GM18861 (cell line): ENCODE data around the gene AP1AR.
"Not testable (repeated sequence)": the region's sequence is repeated elsewhere in the genome, so short reads cannot be mapped to it uniquely, and the experiment has no call there.

ENCODE experiments used
- ATAC-seq: cut with Tn5 transposase; IDR thresholded peaks from one replicate; pipeline ENCODE4 v1.9.1; 2021; ENCODE audit not compliant: unreplicated experiment

The AP1AR gene

GRCh38 chr4:112277705-112278448, 46.3 kb downstream of the AP1AR start:
- no peak for ATAC-seq

- ATAC-seq, result peak; percentile 61
Observed at GRCh38 chr4:112279025-112279881, 47.7 kb downstream of the AP1AR start.

- ATAC-seq, result no peak
Observed at GRCh38 chr4:112279882-112280315, 48.3 kb downstream of the AP1AR start.

GRCh38 chr4:112280386-112281056, 48.9 kb downstream of the AP1AR start:
- no peak for ATAC-seq

GRCh38 chr4:112281895-112282398, 50.4 kb downstream of the AP1AR start:
- not testable (repeated sequence) for ATAC-seq

GRCh38 chr4:112282860-112283667, 51.5 kb downstream of the AP1AR start:
- ATAC-seq, result no peak

- ATAC-seq, result no peak
Observed at GRCh38 chr4:112284166-112284565, 52.6 kb downstream of the AP1AR start.

GRCh38 chr4:112284662-112285411, 53.2 kb downstream of the AP1AR start:
- no peak for ATAC-seq

GRCh38 chr4:112287258-112287989, 55.8 kb downstream of the AP1AR start:
- ATAC-seq, result peak; percentile 26

- peak; percentile 29 for ATAC-seq
Observed at GRCh38 chr4:112288455-112288854, 56.9 kb downstream of the AP1AR start.

GRCh38 chr4:112289407-112290253, 58.0 kb downstream of the AP1AR start:
- no peak for ATAC-seq

- no peak for ATAC-seq
Observed at GRCh38 chr4:112290341-112290740, 58.8 kb downstream of the AP1AR start.

- ATAC-seq, result peak; percentile 88
Observed at GRCh38 chr4:112296949-112297880, 65.6 kb downstream of the AP1AR start, which contains the start of gene ALPK1. Gene ALPK1 (plus strand): TSS chr4:112297369.

GRCh38 chr4:112299721-112300120, 68.1 kb downstream of the AP1AR start:
- no peak for ATAC-seq

- no peak for ATAC-seq
Observed at GRCh38 chr4:112302320-112303274, 71.0 kb downstream of the AP1AR start.

GRCh38 chr4:112305477-112305876, 73.9 kb downstream of the AP1AR start:
- not testable (repeated sequence) for ATAC-seq
